Stimulated activated CD8-positive, alpha-beta memory T cell treated with anti-CD3 and anti-CD28 coated beads, Interleukin-4, amount 100 ng/mL, for 4 hours (primary cell): ENCODE measurements around the gene DHX57.

Source experiments
- DNase-seq, 2 donors: peaks; one replicate each; pipeline ENCODE4 v3.0.0-alpha.2; 2020; ENCODE audit warnings: low read depth in 2 of 2, low spot score in 1 of 2

The DHX57 gene, protein sequence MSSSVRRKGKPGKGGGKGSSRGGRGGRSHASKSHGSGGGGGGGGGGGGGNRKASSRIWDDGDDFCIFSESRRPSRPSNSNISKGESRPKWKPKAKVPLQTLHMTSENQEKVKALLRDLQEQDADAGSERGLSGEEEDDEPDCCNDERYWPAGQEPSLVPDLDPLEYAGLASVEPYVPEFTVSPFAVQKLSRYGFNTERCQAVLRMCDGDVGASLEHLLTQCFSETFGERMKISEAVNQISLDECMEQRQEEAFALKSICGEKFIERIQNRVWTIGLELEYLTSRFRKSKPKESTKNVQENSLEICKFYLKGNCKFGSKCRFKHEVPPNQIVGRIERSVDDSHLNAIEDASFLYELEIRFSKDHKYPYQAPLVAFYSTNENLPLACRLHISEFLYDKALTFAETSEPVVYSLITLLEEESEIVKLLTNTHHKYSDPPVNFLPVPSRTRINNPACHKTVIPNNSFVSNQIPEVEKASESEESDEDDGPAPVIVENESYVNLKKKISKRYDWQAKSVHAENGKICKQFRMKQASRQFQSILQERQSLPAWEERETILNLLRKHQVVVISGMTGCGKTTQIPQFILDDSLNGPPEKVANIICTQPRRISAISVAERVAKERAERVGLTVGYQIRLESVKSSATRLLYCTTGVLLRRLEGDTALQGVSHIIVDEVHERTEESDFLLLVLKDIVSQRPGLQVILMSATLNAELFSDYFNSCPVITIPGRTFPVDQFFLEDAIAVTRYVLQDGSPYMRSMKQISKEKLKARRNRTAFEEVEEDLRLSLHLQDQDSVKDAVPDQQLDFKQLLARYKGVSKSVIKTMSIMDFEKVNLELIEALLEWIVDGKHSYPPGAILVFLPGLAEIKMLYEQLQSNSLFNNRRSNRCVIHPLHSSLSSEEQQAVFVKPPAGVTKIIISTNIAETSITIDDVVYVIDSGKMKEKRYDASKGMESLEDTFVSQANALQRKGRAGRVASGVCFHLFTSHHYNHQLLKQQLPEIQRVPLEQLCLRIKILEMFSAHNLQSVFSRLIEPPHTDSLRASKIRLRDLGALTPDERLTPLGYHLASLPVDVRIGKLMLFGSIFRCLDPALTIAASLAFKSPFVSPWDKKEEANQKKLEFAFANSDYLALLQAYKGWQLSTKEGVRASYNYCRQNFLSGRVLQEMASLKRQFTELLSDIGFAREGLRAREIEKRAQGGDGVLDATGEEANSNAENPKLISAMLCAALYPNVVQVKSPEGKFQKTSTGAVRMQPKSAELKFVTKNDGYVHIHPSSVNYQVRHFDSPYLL (N-terminal part only)

DNA sequence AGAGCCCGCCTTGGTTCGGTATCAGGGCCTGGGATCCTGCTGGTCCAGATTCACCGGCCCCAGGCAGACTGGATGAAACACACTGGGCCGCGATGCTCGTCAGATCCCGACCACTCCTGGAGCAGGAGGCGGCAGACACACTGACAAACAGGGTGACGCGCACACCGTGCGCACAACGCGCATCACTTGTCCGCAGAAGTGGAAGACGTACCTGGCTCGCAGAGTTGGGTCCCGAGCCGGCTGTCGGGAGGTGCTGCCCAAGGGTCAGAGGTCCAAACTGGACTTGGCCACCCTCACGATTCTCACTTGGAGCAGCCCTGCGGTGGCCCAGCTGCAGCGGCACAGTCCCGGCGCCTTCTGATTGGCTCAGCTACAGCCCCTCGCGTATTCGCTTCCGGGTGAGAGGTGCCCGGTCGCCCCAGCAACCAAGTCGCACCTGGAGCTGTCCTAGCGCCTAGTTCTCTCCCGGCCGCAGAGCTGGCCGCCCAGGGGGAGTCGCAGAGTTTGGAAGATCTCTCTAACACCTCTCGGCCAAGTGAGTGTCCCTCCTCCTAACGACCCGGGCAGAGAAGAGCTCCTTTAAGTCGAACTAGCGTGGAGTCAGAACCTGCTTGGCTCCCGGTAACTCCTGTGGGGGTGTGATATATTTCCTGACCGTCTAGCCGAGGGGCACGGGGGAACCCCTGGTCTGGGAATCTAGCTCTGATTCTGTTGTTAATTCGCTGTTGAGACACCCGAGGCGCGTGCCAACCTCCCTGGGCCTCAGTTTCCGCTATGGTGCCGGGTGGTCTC is at the start of gene DHX57, which contains the start of gene MORN2:
Gene DHX57, minus strand, starts transcription at position 359 of the 792 bp plus-strand sequence. CDS start 7,529 bp downstream, outside the sequence.
Gene MORN2, plus strand, starts transcription at position 401 of the 792 bp plus-strand sequence.
- DNase-seq, result peak; percentile 51 to 56

DNA sequence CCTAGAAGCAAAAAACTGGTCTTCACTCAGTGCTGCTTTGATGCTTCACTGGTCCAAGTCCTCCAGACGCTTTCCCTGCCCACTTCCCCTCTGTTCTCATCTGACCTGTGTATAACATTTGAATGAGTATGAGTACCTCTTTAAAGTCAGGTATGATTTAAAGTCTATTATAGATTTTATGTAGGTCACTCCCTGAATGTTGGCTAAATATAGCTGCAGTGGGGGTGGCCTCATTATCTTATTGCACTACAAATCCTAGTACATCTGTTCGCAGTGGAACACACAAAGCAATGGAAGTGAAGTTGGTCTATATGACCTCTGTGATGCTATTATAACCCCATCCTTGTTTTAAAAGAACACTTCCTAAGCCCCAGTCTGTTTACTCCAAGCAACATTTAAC is 47.2 kb upstream of the DHX57 start:
- no peak for DNase-seq

DNA sequence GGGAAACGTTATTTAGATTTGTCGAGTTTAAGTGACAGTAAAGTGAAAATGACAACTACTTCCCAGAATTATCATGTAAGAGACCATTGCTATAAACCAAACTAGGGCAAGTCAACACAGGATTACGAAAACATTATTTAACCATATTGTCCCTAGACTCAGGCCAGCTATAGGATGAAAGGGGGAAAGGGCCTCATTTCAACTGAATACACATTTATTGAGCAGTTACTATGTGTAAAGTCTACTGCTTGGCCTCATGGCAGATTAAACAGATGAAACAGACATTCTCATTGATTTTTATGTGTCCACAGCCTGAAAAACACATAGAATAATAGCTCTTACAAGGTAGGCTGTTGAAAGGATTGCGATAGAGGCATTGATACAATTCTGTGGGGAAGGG is 46.7 kb upstream of the DHX57 start:
- no peak for DNase-seq

DNA sequence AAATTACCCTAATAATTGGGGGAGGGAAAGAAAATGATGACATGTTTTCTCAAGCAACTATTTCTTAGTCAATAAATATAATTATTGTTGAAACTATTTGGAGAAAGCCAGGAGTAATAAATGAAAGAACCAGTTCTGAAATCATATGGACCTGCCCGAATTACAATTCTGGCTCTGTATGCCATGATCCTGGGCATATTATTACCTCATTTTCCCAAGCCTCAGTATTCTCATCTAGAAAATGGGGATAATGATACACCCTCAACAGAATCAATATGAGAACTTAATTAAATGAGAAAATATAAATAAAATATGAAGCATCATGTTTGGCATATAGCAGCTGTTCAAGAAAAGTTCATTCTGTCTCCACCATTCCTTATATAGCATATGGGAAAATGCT is 36.9 kb upstream of the DHX57 start:
- DNase-seq, result no peak

DNA sequence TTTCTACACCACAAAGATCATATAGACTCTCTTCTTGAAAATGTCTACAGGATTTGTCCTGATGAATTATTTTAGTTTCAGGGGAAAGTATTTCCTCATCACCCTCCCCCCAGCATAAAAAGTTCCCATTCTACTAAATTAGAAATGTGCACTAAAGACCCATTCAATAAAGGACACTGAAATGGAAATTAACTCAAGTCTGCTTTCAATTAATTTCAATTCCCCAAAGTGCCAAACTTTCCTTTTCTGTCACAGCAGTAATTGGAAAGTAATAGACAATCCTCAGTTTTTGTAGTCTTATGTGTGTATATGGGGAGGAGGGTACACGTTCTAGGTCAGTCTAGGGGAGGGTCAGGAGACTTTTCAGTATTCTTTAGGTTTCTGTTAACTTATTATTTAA is 35.5 kb upstream of the DHX57 start:
- no peak for DNase-seq

DNA sequence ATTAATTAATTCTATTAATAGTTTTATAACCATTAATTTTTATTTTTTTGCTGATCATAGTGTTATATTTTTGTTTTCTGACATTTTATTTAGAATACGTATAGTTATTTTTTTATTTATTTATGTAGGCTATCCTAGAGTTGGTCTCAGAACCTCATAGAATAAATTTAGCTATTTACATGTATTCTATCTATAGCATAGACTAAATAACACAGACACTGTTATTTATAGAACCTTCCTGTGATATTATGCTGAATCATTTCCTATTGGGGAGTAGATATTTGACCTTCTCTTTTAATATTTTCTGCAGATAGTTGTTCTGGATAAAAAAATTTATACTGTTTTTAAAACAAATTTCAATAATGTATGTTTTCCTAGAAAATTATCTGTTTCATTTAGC is 34.1 kb upstream of the DHX57 start:
- DNase-seq, result no peak

DNA sequence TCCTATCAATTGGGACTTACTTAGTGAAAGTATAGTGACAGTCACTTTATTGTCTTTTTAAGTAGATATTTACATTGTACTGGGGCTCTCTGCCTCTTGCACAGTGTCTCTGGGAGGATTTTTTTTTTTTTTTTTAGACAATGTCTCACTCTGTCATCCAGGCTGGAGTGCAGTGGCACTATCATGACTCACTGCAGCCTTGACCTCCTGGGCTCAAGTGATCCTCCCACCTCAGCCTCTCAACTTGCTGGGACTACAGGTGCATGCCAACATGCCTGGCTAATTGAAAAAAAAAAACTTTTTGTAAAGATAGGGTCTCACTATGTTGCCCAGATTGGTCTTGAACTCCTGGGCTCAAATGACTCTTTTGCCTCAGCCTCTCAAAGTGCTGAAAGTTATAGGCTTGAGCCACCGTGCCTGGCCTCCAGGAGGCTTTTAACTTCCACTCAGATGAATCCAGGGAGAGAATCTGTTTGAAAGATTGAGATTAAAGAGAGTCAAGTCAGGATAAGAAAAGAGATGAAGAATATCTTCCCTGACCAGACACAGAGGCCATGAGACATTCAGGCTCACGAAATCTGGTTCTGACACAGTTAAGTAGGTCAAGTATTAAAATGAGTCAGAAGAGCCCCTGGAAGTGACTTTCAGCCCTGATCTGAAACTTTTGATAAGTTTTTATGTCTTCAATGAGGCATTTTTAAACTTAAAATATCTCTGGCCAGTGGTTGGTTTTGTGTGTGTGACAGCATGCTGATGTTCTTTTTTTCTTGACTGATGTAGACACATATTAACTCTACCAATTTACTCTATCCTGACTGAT is 32.2 kb upstream of the DHX57 start:
- DNase-seq, result no peak

DNA sequence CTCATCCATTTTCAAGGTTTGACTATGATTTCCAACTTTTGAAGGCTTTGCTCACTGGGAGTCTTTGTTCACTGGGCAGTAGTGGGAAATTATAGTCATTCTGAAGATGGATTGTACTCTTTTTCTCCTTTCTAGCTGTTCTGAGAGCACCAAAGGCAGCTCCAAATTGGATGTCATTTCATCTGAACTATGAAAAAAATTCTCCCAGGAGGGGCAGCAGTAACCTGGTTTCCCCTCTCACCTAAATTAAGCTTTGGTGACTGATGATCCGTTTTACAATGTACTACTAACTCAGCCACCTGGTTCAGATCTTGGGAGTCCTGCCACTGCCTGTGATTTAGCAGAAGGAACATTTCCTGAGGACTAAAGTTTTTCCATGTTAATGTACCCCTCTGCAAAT is 31.5 kb upstream of the DHX57 start:
- DNase-seq, result no peak

DNA sequence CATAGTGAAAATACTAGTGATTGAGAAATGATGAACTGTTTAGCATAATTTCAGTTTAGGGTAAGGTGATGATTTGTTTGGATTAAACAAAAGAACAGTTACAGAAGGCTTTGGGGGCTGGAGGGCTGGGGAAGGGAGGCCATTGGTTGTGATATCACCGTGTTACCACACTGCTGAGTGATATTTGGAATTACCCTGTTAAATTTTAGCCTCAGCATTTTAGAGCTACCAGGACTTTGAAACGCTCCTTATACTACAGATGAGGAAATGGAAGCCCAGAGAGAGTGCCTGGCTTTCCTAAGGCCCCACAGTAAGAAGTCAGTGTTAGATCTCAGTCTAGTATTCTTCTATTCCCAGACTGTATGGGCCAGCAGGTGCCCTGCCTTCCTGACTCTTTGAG is 29.5 kb upstream of the DHX57 start:
- DNase-seq, result no peak

DNA sequence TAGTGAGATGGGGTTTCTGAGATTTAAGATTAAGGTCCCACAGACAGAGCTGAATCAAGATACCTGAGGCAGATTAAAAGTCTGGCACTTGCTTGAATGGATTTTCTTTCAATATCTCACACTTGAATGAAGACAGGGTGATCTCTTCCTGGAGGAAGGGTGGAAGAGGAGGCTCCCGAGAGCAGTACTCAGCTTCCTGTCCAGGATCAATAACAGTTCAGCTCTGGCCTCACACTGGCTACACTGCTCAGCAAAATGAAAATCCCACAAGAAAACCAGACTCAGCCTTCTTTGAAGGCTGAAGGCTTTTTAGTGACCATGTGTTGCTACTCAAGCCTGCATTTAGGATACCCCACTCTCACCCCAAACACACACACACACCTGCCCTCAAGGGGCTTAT is 25.0 kb upstream of the DHX57 start:
- no peak for DNase-seq

DNA sequence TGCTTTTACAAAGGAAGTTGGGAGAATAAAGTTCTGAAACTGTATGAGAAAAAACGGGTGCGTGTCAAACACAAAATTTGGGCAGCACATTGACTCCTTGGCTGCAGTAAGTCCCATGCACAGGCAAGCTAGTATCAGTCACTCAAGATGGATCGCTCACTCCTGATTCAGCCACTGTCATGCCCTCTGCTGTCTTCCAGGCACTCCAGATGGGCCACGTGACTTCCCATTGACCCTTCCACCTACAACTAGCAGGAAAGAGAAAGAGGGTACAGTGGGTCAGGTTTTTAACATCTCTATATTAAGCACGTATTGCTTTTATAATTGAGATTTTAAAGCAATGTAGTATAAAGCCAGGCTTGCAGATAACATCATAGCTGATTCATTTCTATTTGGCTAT is 22.5 kb upstream of the DHX57 start:
- DNase-seq, result no peak

DNA sequence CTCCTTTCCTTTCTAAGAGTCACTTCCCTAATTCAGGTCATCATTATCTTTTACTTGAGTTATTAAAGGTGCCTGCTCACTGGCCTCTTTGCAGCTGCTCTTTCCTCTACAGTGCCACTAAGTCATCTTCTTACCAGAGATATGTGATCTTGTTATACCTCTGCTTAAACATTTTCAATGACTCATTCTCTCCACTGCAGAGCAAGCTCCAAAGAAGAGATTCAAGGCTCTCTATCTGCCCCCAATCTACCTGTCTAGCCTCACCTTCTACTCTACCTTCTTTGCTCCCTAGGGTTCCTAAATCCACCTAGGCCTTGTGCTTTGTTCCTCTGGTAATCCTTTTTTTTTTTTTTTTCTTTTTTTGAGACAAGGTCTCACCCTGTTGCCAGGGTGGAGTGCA is 17.1 kb upstream of the DHX57 start:
- DNase-seq, result no peak

DNA sequence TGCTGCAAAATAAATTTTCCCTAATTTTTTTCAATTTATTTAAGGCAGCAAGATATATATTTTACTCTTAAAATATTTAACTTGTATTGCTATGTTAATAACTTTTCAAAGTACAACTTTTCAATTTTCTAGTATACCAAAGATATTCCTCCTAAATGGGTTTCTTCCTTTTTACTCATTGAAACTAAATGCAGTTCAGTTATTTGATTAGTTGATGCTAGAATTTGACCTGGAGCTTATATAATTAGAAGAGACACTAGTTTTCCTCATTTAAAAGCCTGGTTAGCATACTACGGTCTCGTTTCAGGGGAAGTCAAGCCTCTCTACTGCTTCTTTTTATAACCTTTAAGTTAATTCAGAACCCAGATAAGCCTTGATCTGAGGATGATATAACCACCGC is 13.8 kb upstream of the DHX57 start, which contains the start of gene ARHGEF33:
Gene ARHGEF33, plus strand, starts transcription at position 301 of the 400 bp plus-strand sequence. CDS start 29,573 bp downstream, outside the sequence.
- no peak for DNase-seq

DNA sequence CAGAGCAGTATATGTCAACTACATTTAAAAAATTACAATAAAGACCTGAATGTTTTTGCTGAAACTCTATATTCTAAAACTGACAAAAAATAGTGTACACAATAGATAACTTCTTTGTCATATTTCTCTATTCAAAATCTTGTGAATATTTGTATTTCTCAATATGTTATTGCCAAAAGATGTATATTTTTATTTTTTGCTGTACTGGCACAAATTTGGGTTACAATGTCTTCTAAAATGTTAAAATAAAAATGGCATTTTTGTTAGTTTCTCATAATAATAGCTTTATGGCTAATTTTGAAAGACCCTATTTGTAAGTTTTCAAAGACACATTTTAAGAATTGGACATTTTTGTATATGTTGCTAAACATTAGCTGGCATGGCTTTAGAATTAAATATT is 13.3 kb upstream of the DHX57 start:
- no peak for DNase-seq

DNA sequence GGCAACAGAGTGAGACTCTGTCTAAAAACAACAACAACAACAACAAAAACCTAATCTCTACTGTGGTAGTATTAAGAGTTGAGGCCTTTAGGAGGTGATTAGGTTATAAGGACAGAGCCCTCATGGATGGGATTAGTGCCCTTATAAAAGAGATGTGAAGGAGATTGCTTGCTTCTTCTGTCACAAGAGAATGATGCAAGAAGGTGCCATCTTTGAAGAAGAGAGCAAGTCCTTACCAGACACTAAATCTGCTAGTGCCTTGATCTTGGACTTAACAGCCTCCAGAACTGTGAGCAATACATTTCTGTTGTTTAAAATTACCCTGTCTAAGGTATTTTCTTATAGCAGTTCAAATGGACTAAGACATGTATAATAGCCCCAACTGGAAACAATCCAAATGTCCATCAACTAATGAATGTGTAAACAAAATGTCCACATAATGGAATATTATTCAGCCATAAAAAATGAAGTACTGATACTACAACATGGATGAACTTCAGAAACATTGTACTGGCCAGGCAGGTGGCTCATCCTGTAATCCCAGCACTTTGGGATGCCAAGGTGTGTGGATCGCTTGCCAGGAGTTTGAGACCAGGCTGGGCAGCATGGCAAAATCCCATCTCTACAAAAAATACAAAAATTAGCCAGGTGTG is 12.3 kb upstream of the DHX57 start:
- no peak for DNase-seq

DNA sequence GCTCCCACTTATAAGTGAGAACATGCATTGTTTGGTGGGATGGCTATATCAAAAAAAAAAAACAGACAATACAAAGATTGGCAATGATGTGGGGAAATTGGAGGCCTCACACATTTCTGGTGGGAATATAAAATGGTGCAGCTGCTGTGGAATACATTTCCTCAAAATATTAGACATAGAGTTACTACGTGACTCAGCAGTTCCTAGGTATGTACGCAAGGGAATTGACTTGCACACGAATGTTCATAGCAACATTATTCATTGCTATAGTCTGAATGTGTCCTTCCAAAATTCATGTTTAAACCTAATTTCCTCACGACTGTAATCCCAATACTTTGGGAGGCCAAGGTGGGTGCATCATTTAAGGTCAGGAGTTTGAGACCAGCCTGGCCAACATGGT is 11.6 kb upstream of the DHX57 start:
- no peak for DNase-seq

DNA sequence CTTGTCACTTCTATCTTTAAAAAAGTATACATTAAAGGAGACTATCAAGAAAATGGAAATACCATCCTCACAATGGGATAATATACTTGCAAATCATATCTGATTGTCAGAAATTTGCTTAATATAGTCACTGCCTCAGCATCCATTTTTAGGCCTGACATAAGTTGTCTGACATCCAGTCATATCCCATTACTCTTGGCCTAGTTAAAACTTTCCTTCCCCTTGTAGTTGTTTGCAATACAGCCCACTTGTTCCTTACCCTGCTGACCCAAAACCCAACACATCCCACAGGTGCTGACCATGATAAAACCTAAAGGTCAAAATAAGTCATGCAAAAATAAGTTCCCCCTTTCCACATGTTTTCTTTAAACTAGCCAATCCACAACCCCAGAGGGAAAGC is 10.3 kb upstream of the DHX57 start:
- no peak for DNase-seq

DNA sequence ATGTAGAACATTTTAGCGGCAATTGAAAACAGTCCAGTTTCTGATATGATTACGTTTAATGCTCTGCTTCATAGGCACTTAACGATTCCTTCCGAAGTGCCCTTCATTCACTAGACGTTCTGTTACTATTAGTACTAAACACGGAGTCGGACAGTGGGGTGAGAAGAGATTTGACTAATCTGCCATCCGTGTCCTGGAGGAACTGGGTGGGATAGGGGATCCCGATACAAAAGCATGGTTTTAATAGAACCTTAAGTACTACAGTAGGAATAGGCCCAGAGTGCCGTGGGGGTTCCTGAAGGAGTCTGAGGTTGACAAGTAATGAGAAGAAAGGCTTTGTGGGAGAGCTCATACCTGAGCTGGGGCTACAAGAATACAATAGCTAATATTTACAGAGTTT is 673 bp upstream of the DHX57 start:
- DNase-seq, result no peak

DNA sequence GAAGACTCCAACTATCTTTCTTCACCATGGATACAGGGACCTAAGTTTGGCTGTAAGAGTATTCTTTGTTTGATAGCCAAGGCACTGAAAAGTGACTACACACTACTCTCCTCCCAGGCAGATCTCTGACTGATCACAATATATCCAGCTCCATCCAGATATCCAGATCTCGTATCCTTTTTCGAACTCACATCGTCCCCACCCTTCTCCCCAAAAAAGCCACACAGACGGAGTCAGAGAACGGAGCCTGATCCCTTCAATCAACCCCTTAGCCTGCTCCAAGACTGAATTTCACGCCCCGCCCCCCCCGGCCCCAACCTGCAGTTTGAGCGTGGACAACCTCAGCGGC is 533 bp downstream of the DHX57 start:
- no peak for DNase-seq
